Duodenal mucosa (tissue), 2 donors: ENCODE measurements around the gene RFX8.

Source experiments
- H3K27ac ChIP-seq: one replicate; pipeline ENCODE4 v1.7.0; 2013; ENCODE audit warnings: low read depth, low read length
- H3K27me3 ChIP-seq, 2 donors: one replicate each; pipeline ENCODE4 v1.7.0; 2013; ENCODE audit warnings: low read length in 2 of 2, control low read depth in 1 of 2; ENCODE audit not compliant: insufficient read depth in 2 of 2, control insufficient read depth in 1 of 2
- H3K36me3 ChIP-seq, 2 donors: one replicate each; pipeline ENCODE4 v1.7.0; 2013; ENCODE audit warnings: low read length in 2 of 2, control low read depth in 1 of 2; ENCODE audit not compliant: insufficient read depth in 2 of 2, control insufficient read depth in 1 of 2
- H3K4me1 ChIP-seq, 2 donors: one replicate each; pipeline ENCODE4 v1.7.0; 2013; ENCODE audit warnings: low read length in 2 of 2, control low read depth in 1 of 2; ENCODE audit not compliant: insufficient read depth in 2 of 2, control insufficient read depth in 1 of 2
- H3K4me3 ChIP-seq, 2 donors: one replicate each; pipeline ENCODE4 v1.7.0; 2013; ENCODE audit warnings: low read length in 2 of 2, low read depth in 1 of 2
- H3K9ac ChIP-seq, 2 donors: one replicate each; pipeline ENCODE4 v1.7.0; 2013; ENCODE audit warnings: low read length in 2 of 2, low read depth in 1 of 2
- H3K9me3 ChIP-seq, 2 donors: one replicate each; pipeline ENCODE4 v1.7.0; 2013; ENCODE audit warnings: low read length in 2 of 2, control low read depth in 1 of 2; ENCODE audit not compliant: control insufficient read depth in 1 of 2

RFX8 gene

DNA sequence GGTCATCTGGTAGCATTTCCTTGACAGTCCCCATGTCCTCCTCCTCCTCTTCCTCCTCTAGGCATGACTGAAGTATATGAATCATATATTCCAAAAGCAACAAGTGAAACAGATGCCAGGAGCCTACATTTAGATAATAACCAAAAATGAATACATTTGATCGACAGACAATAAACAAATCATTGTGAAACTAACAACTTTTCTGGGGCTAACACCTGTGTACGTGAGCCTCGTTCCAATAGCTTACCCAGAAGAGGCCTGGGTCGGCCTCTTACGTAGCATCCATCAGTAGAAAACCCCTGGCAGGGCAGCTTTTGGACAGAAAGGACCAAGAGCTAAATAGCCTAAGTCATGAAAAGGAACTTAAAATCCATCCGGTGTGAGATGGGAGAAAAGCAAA, 72.3 kb downstream of the RFX8 start:
- Histone ChIP-seq H3K9ac (no peak overlapping the region), H3K27me3 (peaks cover 0 to 6% of the 10 kb centered on the region in 2 donors), H3K4me3 (no peak overlapping the region), H3K4me1 (peaks cover 6 to 9% of the 10 kb centered on the region in 2 donors), H3K27ac (no peak overlapping the region), H3K36me3 (no peaks in the 10 kb centered on the region), H3K9me3 (no peaks in the 10 kb centered on the region)

DNA sequence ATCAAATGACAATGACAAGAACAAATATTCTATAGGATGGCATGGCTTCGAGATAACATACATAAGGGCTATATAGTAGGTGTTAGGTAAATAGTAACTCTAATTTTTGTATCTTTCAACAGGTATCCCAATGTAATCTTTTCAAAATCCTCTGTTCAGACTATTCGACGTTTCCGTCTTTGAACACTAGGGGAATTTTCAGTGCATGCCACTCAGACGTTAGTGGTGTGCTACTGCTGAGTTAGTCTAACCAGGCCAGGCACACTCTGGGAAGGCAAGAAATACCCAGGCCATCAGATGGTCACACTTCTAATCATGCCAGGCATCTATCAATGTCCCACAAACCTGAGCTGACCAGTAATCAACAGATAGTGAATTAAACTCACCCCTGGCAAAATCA, 73.0 kb downstream of the RFX8 start:
- H3K9ac ChIP-seq = no peak overlapping the region
- peaks cover 6 to 9% of the 10 kb centered on the region in 2 donors for H3K4me1 ChIP-seq
- H3K36me3 ChIP-seq = no peaks in the 10 kb centered on the region

DNA sequence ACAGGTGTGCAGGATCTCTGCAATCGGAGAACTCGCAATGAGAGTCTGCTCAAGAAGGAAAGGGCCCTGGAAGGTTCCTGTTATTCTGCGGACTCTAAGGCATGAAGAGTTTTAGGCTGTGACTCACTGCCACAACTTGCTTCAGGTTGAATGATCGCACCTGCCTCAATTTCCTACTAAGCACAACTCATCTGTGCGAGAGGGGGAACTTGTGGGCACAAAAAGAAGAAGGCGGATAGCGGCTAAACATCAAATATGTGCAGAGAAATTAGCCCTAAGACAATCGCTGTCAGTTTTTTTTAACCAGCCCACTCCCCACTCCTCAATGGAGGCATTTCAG, 73.6 kb downstream of the RFX8 start:
- Histone ChIP-seq H3K9me3 (no peaks in the 10 kb centered on the region), H3K9ac (no peak overlapping the region), H3K4me1 (peaks cover 6 to 9% of the 10 kb centered on the region in 2 donors)

More for the DNA sequence above, 73.0 kb downstream of the RFX8 start:
- Histone ChIP-seq H3K9me3 (no peaks in the 10 kb centered on the region), H3K27ac (no peak overlapping the region), H3K27me3 (peaks cover 0 to 6% of the 10 kb centered on the region in 2 donors), H3K4me3 (no peak overlapping the region)

DNA sequence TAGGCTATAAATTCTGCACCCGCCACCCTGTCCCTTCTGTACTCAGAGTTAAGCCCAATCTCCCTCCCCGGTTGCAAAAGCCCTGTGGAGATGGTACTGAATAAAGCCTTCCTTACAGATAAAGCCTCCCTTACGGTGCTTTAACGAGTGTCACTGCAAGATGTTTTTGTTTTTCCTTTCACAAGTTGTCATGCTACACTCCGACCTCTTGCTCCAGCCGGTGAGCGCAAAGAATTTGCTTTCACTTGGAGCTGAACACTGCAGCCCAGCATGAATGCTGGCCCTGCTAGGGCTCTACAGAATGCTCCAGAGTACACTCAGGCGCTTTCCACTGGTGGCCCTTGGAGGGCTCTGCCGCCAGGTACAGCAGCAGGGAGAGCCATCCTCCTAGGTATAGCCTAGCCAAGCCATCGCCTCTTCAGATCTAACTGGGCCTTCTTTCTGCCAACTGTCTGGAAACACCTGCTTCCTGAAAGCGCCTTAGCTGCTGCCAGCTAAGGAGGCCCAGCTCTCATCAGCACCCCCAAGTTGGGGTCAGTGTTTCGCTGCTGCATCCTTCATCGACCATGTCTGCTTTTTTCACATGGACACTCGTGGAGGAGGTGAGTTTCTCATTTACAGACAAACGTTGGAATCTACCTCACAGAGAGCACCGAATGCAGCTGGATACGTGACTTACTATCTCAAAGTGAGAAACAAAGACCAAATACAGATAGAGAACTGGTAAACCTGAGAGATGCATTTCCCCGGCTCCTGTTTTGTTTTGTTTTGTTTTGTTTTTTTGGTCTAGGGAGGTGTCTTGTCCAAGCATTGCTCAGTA, 74.2 kb downstream of the RFX8 start:
- H3K27ac ChIP-seq = no peak overlapping the region
- no peak overlapping the region for H3K9ac ChIP-seq
- peaks cover 0 to 6% of the 10 kb centered on the region in 2 donors for H3K27me3 ChIP-seq
- peaks cover 6 to 9% of the 10 kb centered on the region in 2 donors for H3K4me1 ChIP-seq
- no peaks in the 10 kb centered on the region for H3K36me3 ChIP-seq
- no peak overlapping the region for H3K4me3 ChIP-seq
- H3K9me3 ChIP-seq = no peaks in the 10 kb centered on the region

More for the DNA sequence above, 73.6 kb downstream of the RFX8 start:
- H3K27ac ChIP-seq = no peak overlapping the region
- H3K27me3 ChIP-seq = peaks cover 0 to 6% of the 10 kb centered on the region in 2 donors
- H3K36me3 ChIP-seq = no peaks in the 10 kb centered on the region
- no peak overlapping the region for H3K4me3 ChIP-seq

DNA sequence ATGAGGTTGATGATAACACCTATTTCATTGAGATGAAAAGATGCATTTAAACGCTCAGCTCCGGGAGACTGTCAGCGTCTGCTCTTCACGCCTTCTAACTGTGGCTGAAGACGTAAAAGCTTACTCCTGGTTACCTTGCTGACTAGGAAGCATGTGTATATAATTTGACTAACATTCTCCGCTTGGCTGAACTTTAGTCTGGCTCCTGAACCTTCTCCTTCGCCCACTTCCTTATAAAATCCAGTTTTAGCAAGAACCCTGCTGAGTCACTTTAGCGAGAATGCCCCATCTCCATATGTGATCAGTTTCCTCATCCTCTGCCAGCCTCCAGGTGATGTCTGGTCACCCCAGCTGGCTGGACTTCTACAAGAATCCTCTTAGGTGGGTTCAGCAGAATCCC, 74.9 kb downstream of the RFX8 start:
- no peak overlapping the region for H3K27ac ChIP-seq
- H3K27me3 ChIP-seq = peaks cover 0 to 6% of the 10 kb centered on the region in 2 donors
- H3K9ac ChIP-seq = no peak overlapping the region
- no peaks in the 10 kb centered on the region for H3K9me3 ChIP-seq
- H3K36me3 ChIP-seq = no peaks in the 10 kb centered on the region
- H3K4me1 ChIP-seq = peaks cover 6 to 9% of the 10 kb centered on the region in 2 donors
- H3K4me3 ChIP-seq = no peak overlapping the region

DNA sequence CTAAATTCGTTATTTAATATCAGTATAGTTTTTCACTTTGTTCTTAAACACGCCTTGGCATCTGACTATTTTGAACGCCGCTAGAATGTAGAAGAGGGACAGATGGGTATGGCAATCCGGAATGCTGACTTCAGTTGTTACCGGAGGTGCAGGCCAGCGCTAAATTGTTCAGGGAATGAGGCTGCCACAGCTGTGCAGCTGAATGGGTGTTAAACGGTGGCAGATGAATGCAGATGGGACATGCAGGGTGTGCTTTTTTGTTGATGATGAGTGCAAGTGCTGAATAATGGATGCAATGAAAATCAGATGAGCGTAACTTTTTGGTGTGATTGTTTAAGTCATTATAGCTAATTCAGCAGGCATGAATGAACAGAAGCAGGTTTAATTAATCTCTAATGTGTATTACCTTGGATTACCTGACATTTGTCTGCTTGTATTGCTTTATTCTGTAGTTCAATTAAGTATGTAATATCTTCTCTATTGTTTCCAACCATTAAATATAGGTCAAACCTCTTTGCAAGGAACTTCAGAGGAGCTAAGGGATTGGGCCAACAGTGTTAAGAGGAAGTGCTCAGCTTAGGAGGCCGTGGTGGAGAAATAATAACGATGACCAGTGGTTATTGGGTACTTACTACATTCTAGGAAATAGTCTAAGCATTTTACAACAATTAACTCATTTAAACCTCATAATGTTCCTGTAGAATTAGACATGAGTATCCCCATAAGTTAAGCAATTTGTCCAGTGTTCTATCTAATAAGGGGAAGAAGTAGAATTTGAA, 75.7 kb downstream of the RFX8 start:
- Histone ChIP-seq H3K4me3 (no peak overlapping the region), H3K9ac (no peak overlapping the region), H3K9me3 (no peaks in the 10 kb centered on the region), H3K27ac (no peak overlapping the region), H3K36me3 (no peaks in the 10 kb centered on the region), H3K27me3 (peaks cover 0 to 6% of the 10 kb centered on the region in 2 donors), H3K4me1 (peaks cover 6 to 9% of the 10 kb centered on the region in 2 donors)

DNA sequence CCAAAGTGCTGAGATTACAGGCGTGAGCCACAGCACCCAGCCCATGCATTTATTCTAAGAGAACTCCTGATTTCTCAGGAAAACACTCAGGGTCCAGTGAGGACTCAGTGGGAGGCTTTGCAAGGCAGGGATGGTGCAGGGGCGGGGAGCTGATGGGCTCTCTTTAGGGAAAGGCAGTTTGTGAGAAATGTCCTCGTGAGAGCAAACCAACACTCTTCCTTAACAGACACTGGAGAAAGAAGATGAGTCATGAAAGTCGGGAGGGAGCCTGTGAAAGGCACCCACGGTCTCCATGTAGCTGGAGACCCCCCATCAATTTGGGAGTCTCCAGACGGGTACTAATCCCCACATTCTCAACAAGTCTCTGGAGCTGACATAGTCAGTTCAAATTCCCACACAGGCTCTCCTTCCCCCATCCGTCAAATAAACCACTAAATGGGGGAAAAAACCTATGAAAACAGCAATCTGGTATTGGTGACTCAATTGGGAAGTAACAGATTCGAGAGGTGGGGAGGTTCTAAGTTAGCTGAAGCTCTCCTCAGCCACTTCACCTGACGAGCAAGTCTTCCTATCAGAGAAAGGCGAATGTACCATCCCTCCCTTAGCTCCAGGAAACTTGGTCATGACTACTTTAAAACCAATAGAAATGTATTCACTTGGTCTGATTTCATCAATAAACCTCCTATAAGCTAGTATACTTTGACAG, 76.6 kb downstream of the RFX8 start:
- Histone ChIP-seq H3K4me1 (peaks cover 6 to 9% of the 10 kb centered on the region in 2 donors), H3K27me3 (peaks cover 0 to 6% of the 10 kb centered on the region in 2 donors), H3K4me3 (no peak overlapping the region), H3K9me3 (no peaks in the 10 kb centered on the region), H3K27ac (no peak overlapping the region), H3K36me3 (no peaks in the 10 kb centered on the region), H3K9ac (no peak overlapping the region)

DNA sequence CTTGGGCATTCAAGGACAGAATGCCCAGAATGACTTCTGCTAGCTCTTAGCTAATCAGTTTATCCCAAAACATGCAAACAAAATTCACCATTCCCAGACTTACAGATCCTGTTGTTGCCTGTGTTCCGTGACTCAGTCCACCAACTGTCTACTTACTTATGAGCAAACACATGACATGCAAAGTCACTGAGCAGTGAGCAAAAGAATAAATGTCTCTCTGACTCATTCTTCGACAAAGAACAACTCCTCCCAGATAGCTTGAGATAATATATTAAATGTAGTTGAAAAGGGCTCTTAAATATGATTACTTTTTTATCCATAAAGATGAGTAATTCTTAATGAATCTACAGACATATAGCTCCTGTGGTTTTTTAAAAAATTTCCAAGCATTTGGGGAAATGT, 78.6 kb downstream of the RFX8 start:
- no peaks in the 10 kb centered on the region for H3K9me3 ChIP-seq
- H3K27ac ChIP-seq = no peak overlapping the region
- H3K9ac ChIP-seq = no peak overlapping the region
- H3K27me3 ChIP-seq = no peaks in the 10 kb centered on the region
- peaks cover 6 to 9% of the 10 kb centered on the region in 2 donors for H3K4me1 ChIP-seq
- H3K36me3 ChIP-seq = no peaks in the 10 kb centered on the region
- no peak overlapping the region for H3K4me3 ChIP-seq

DNA sequence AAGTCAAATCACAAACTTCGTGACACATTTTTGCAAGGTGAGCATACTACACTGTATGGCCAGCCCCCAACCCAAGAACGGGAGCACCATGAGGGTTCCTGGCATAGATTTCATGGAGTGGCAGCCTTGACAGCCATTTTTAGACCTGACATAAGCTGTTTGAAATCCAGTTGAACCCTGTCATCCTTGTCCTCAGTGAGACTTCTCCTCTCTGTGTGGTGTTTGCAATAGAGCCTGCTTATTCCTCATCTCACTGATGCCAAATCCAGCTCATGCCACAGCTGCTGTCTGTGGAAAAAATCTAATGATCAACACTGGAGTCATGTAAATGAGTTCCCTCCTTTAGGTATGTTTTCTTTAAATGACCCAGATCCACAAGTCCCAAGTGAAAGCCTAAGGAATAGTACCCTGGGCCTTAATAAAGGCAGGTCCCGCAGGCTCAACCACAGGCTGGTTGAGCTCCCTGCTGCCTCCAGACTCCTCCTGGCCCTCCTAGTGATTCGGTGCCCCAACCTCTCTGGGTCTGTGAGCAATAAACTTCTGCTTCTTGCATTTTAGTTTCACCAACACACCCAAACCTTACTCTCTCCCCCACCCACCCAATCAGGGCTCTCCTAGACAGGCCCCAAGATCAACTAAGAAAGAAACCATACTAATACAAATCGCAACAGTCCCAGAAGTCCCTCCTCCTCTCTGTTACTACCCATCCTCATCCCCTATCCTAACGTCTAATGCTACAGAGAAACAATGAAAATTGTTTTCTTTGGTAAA, 79.2 kb downstream of the RFX8 start:
- H3K9me3 ChIP-seq = no peaks in the 10 kb centered on the region
- no peaks in the 10 kb centered on the region for H3K27me3 ChIP-seq
- H3K4me3 ChIP-seq = no peak overlapping the region
- no peak overlapping the region for H3K9ac ChIP-seq
- no peak overlapping the region for H3K27ac ChIP-seq
- peaks cover 6 to 9% of the 10 kb centered on the region in 2 donors for H3K4me1 ChIP-seq
- no peaks in the 10 kb centered on the region for H3K36me3 ChIP-seq
